ENCODE data around the gene SOX9. TPM values are rescaled to one million over a fixed set of nuclear protein-coding genes. Genes with fewer than 3 reads are reported as not detected.
"Not testable (repeated sequence)": the region's sequence is repeated elsewhere in the genome, so short reads cannot be mapped to it uniquely, and the experiment has no call there.

SOX9 gene
- total RNA-seq, 1 experiment from 2014 or later: 31.1 TPM

DNA sequence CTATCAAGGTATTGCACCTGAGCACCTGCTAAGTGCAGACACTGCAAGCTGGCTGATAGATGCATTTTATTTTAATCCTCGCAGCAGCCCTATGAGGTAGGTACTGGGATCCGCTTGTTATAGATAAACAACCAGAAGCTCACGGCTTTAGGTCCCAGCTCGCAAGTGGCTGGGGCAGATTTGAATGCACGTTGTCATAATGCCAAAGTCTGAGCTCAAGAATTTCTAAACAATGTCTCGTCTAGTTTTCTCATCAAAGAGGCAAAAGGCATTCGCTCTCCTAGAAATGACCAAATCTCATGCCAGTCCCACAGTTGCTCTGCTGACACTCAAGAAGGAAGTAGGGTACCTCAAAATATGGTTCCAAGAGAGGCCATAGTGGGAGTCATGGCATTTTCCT lies 20.5 kb downstream of the SOX9 start:
- TF ChIP-seq CTCF (conservative IDR thresholded peaks at IDR 0.05; ENCODE audit: low read depth, low read length): no peak
- TF ChIP-seq EZH2 (IDR thresholded peaks at IDR 0.05; ENCODE audit: borderline replicate concordance, low read depth, low read length, poor library complexity, severe bottlenecking): no peak
- BruUV-seq (replicated peaks): no TSS peak
- POLR2A ChIA-PET (ENCODE audit: low non-redundant PET): no interaction called here
- H3K27ac ChIP-seq (ENCODE audit: low read depth, low read length, poor library complexity, severe bottlenecking): no peak overlapping the region
- H3K4me3 ChIP-seq (ENCODE audit: low read depth, low read length, poor library complexity, severe bottlenecking): no peak overlapping the region
- intact Hi-C loops (cut with micrococcal nuclease; ENCODE audit: unreplicated experiment): no loop called here
- no peaks in the 10 kb centered on the region for H3K27me3 ChIP-seq (replicated peaks; ENCODE audit: insufficient read depth, low read depth, low read length, poor library complexity)
- no peaks in the 10 kb centered on the region for H3K9me3 ChIP-seq (ENCODE audit: low read depth, low read length, poor library complexity, severe bottlenecking)
- DNase-seq (ENCODE audit: low spot score): no peak
- no peaks in the 10 kb centered on the region for H3K36me3 ChIP-seq (ENCODE audit: insufficient read depth, low read length, poor library complexity, severe bottlenecking)
- H3K4me1 ChIP-seq (ENCODE audit: insufficient read depth, low read length, poor library complexity, severe bottlenecking): no peaks in the 10 kb centered on the region
- CTCF ChIA-PET: no interaction called here

GRCh38 chr17:72142097-72142496 lies 21.3 kb downstream of the SOX9 start:
- intact Hi-C loops (cut with micrococcal nuclease; ENCODE audit: unreplicated experiment); H3K27ac ChIP-seq (ENCODE audit: low read depth, low read length, poor library complexity, severe bottlenecking); H3K36me3 ChIP-seq (ENCODE audit: insufficient read depth, low read length, poor library complexity, severe bottlenecking); H3K27me3 ChIP-seq (replicated peaks; ENCODE audit: insufficient read depth, low read depth, low read length, poor library complexity); H3K4me3 ChIP-seq (ENCODE audit: low read depth, low read length, poor library complexity, severe bottlenecking); CTCF ChIA-PET; H3K9me3 ChIP-seq (ENCODE audit: low read depth, low read length, poor library complexity, severe bottlenecking); POLR2A ChIA-PET (ENCODE audit: low non-redundant PET); H3K4me1 ChIP-seq (ENCODE audit: insufficient read depth, low read length, poor library complexity, severe bottlenecking); BruUV-seq (replicated peaks); DNase-seq (ENCODE audit: low spot score): not testable (repeated sequence)

- Histone ChIP-seq H3K36me3 (ENCODE audit: insufficient read depth, low read length, poor library complexity, severe bottlenecking) (no peaks in the 10 kb centered on the region), H3K27me3 (replicated peaks; ENCODE audit: insufficient read depth, low read depth, low read length, poor library complexity) (no peaks in the 10 kb centered on the region), H3K27ac (ENCODE audit: low read depth, low read length, poor library complexity, severe bottlenecking) (no peak overlapping the region), H3K4me3 (ENCODE audit: low read depth, low read length, poor library complexity, severe bottlenecking) (no peak overlapping the region), H3K9me3 (ENCODE audit: low read depth, low read length, poor library complexity, severe bottlenecking) (no peaks in the 10 kb centered on the region), H3K4me1 (ENCODE audit: insufficient read depth, low read length, poor library complexity, severe bottlenecking) (no peaks in the 10 kb centered on the region)
- no TSS peak for BruUV-seq (replicated peaks)
- ChIA-PET POLR2A (ENCODE audit: low non-redundant PET) (no interaction called here), CTCF (no interaction called here)
- intact Hi-C loops (cut with micrococcal nuclease; ENCODE audit: unreplicated experiment): no loop called here
- no peak for TF ChIP-seq CTCF (conservative IDR thresholded peaks at IDR 0.05; ENCODE audit: low read depth, low read length)
- no peak for TF ChIP-seq EZH2 (IDR thresholded peaks at IDR 0.05; ENCODE audit: borderline replicate concordance, low read depth, low read length, poor library complexity, severe bottlenecking)
- DNase-seq (ENCODE audit: low spot score): no peak
Observed at GRCh38 chr17:72142614-72143013, 21.8 kb downstream of the SOX9 start.

GRCh38 chr17:72143245-72143644 lies 22.4 kb downstream of the SOX9 start:
- no peaks in the 10 kb centered on the region for H3K27me3 ChIP-seq (replicated peaks; ENCODE audit: insufficient read depth, low read depth, low read length, poor library complexity)
- no TSS peak for BruUV-seq (replicated peaks)

More at GRCh38 chr17:72143245-72143644, 22.4 kb downstream of the SOX9 start:
- H3K4me3 ChIP-seq (ENCODE audit: low read depth, low read length, poor library complexity, severe bottlenecking): no peak overlapping the region
- TF ChIP-seq CTCF (conservative IDR thresholded peaks at IDR 0.05; ENCODE audit: low read depth, low read length) (no peak), EZH2 (IDR thresholded peaks at IDR 0.05; ENCODE audit: borderline replicate concordance, low read depth, low read length, poor library complexity, severe bottlenecking) (no peak)
- H3K36me3 ChIP-seq (ENCODE audit: insufficient read depth, low read length, poor library complexity, severe bottlenecking): no peaks in the 10 kb centered on the region
- CTCF ChIA-PET: no interaction called here
- intact Hi-C loops (cut with micrococcal nuclease; ENCODE audit: unreplicated experiment): no loop called here
- no peak for DNase-seq (ENCODE audit: low spot score)
- no peaks in the 10 kb centered on the region for H3K4me1 ChIP-seq (ENCODE audit: insufficient read depth, low read length, poor library complexity, severe bottlenecking)
- H3K9me3 ChIP-seq (ENCODE audit: low read depth, low read length, poor library complexity, severe bottlenecking): no peaks in the 10 kb centered on the region
- H3K27ac ChIP-seq (ENCODE audit: low read depth, low read length, poor library complexity, severe bottlenecking): no peak overlapping the region
- POLR2A ChIA-PET (ENCODE audit: low non-redundant PET): no interaction called here

Data from A673 (cell line).